ENCODE results near the gene GLDN. TPM values are rescaled to one million over a fixed set of nuclear protein-coding genes. Genes with fewer than 3 reads are reported as not detected.

Gene GLDN
- total and polyA plus RNA-seq, 2 of the 4 experiments (the other 2 are of a cell fraction) = under 0.01 TPM; not detected in 1

DNA sequence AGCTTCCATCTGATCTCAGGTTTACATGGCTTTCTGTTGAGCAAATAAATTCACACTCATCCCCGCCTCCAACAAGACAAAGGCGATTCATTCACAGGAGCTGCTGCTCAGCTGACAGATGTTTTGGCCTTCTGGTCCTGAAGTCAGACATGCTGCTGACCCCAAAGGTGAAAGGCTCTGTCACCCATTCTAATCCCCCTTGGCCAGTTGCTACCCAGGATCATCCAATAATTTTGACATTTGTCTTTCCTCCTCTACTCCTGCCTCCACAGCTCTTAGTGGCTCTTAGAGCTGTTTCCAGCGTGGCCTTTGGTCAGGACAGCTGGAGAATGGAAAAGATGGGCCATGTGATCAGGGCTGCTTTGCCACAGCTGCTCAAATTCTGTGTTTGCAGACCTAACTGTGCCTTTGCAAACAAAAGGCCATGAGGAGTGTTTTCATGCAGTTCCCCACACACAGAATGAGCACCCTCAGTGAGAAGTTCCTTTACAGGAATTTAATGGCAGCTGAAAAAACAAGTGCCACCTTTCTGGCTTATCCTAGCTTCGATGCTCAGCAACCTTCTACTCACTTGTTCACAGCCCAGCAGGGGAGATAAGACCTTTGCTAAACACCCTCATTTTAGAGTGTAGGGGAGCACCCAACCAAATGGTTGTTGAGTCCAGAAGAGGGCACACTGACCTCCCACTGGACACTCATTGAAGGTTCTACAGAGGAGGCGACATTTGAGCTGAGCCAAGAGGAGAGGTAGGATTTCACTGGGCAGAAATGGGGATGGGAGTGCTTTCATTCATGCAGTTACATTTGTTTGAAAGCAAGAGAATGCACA, 42.1 kb upstream of the GLDN start:
- Histone ChIP-seq H3K9me3 (ENCODE audit: control insufficient read depth, insufficient read depth, low read length) (no peaks in the 10 kb centered on the region), H4K91ac (ENCODE audit: insufficient read depth, low read depth, low read length) (no peak overlapping the region), H3K18ac (ENCODE audit: low read depth, low read length) (no peak overlapping the region; the same call in 1 of the 2 replicates), H3K56ac (ENCODE audit: extremely low read depth, insufficient read depth, low read length) (no peak overlapping the region), H3K9me1 (ENCODE audit: insufficient read depth, low read length) (no peaks in the 10 kb centered on the region), H2BK120ac (ENCODE audit: low read depth, low read length) (no peak overlapping the region), H3K27ac (ENCODE audit: insufficient read depth, low read length) (no peak overlapping the region), H3K14ac (replicated peaks; ENCODE audit: low read depth, low read length) (no peak overlapping the region), H2BK15ac (ENCODE audit: low read depth, low read length) (no peak overlapping the region), H4K5ac (ENCODE audit: low read depth, low read length) (no peak overlapping the region), H3K23ac (ENCODE audit: low read depth, low read length) (no peak overlapping the region), H3K9ac (ENCODE audit: low read depth, low read length) (no peak overlapping the region), H2BK20ac (ENCODE audit: low read depth, low read length) (no peak overlapping the region), H2AK5ac (ENCODE audit: low read depth, low read length) (no peak overlapping the region), H2AK9ac (replicated peaks; ENCODE audit: low read depth, low read length, poor library complexity) (no peak overlapping the region), H4K8ac (ENCODE audit: low read depth in 2 of 2, low read length in 2 of 2) (no peak overlapping the region), H3K27me3 (ENCODE audit: control insufficient read depth, insufficient read depth, low read length) (peaks cover 50% of the 10 kb centered on the region), H3K4me2 (ENCODE audit: low read depth, low read length) (no peak overlapping the region), H2BK5ac (ENCODE audit: low read depth, low read length, poor library complexity, severe bottlenecking) (no peak overlapping the region), H4K20me1 (ENCODE audit: insufficient read depth, low read length) (no peaks in the 10 kb centered on the region), H3K79me1 (ENCODE audit: low read depth in 1 of 2, low read length in 2 of 2) (no peaks in the 10 kb centered on the region), H3K4me3 (ENCODE audit: insufficient read depth, low read depth, low read length) (no peak overlapping the region), H2AFZ (replicated peaks; ENCODE audit: low read length, poor library complexity) (no peak overlapping the region), H3K4ac (ENCODE audit: low read depth, low read length) (no peak overlapping the region), H3K4me1 (ENCODE audit: control insufficient read depth, insufficient read depth, low read length) (no peaks in the 10 kb centered on the region; the same call in 1 of the 2 replicates), H3K36me3 (ENCODE audit: control insufficient read depth, insufficient read depth, low read length) (no peaks in the 10 kb centered on the region)
- dilution Hi-C loops (cut with HindIII; ENCODE audit: low sequenced_read_pairs, unreplicated experiment) (no loop called here), in situ Hi-C loops (cut with MboI; ENCODE audit: low sequenced_read_pairs) (no loop called here), intact Hi-C loops (cut with micrococcal nuclease) (no loop called here)
- ATAC-seq (ENCODE audit: low read depth) (no peak), DNase-seq (no peak)
- POLR2A ChIA-PET (ENCODE audit: unreplicated experiment) = no interaction called here
- no TSS peak for BruUV-seq (replicated peaks)
- WGBS, 2 experiments (ENCODE audit: extremely low coverage in 2 of 2, insufficient read length in 1 of 2) = 67% methylated on average over 1 of the region's 5 CpGs; no CpG with 5 or more reads in 1 of the 2 experiments
- CTCF ChIA-PET = no interaction called here
- TF ChIP-seq CHD1 (IDR thresholded peaks at IDR 0.05; ENCODE audit: low read depth, low read length) = no peak
- no peak for TF ChIP-seq FOS (IDR thresholded peaks at IDR 0.05; ENCODE audit: low read depth, low read length)
- TF ChIP-seq MAFK (IDR thresholded peaks at IDR 0.05; ENCODE audit: low read depth, low read length) = no peak
- no peak for TF ChIP-seq NFE2L2 (IDR thresholded peaks at IDR 0.05; ENCODE audit: low read depth, low read length)
- TF ChIP-seq, protein P1, sequence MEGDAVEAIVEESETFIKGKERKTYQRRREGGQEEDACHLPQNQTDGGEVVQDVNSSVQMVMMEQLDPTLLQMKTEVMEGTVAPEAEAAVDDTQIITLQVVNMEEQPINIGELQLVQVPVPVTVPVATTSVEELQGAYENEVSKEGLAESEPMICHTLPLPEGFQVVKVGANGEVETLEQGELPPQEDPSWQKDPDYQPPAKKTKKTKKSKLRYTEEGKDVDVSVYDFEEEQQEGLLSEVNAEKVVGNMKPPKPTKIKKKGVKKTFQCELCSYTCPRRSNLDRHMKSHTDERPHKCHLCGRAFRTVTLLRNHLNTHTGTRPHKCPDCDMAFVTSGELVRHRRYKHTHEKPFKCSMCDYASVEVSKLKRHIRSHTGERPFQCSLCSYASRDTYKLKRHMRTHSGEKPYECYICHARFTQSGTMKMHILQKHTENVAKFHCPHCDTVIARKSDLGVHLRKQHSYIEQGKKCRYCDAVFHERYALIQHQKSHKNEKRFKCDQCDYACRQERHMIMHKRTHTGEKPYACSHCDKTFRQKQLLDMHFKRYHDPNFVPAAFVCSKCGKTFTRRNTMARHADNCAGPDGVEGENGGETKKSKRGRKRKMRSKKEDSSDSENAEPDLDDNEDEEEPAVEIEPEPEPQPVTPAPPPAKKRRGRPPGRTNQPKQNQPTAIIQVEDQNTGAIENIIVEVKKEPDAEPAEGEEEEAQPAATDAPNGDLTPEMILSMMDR (conservative IDR thresholded peaks at IDR 0.05; ENCODE audit: low read depth, low read length) = no peak
- TF ChIP-seq USF2 (IDR thresholded peaks at IDR 0.05; ENCODE audit: low read depth, low read length) = no peak
- TF ChIP-seq POLR2A (IDR thresholded peaks at IDR 0.05; ENCODE audit: low read depth, low read length) = no peak
- no peak for TF ChIP-seq BHLHE40 (IDR thresholded peaks at IDR 0.05; ENCODE audit: low read depth, low read length)
- no peak for TF ChIP-seq MAZ (IDR thresholded peaks at IDR 0.05; ENCODE audit: borderline replicate concordance, low read depth, low read length)
- TF ChIP-seq RFX5 (IDR thresholded peaks at IDR 0.05; ENCODE audit: low read depth, low read length) = no peak
- no peak for TF ChIP-seq MXI1 (IDR thresholded peaks at IDR 0.05; ENCODE audit: borderline replicate concordance, low read depth, low read length)
- TF ChIP-seq RAD21 (IDR thresholded peaks at IDR 0.05; ENCODE audit: low read length) = no peak
- no peak for TF ChIP-seq CEBPB (IDR thresholded peaks at IDR 0.05; ENCODE audit: low read depth, low read length)
- TF ChIP-seq ELK1 (IDR thresholded peaks at IDR 0.05; ENCODE audit: borderline replicate concordance, low read depth, low read length) = no peak
- TF ChIP-seq RCOR1 (IDR thresholded peaks at IDR 0.05; ENCODE audit: insufficient replicate concordance, low read length) = no peak
